Activated CD8-positive, alpha-beta memory T cell treated with anti-CD3 and anti-CD28 coated beads for 24 hours (primary cell): ENCODE results near the gene MZT2A.
"Not testable (repeated sequence)": the region's sequence is repeated elsewhere in the genome, so short reads cannot be mapped to it uniquely, and the experiment has no call there.

Experiments used
- DNase-seq: peaks from one replicate; pipeline ENCODE4 v3.0.0-alpha.2; 2020

MZT2A gene

GRCh38 chr2:131490616-131491468, 1.4 kb downstream of the MZT2A start:
- DNase-seq: peak; percentile 69

DNA sequence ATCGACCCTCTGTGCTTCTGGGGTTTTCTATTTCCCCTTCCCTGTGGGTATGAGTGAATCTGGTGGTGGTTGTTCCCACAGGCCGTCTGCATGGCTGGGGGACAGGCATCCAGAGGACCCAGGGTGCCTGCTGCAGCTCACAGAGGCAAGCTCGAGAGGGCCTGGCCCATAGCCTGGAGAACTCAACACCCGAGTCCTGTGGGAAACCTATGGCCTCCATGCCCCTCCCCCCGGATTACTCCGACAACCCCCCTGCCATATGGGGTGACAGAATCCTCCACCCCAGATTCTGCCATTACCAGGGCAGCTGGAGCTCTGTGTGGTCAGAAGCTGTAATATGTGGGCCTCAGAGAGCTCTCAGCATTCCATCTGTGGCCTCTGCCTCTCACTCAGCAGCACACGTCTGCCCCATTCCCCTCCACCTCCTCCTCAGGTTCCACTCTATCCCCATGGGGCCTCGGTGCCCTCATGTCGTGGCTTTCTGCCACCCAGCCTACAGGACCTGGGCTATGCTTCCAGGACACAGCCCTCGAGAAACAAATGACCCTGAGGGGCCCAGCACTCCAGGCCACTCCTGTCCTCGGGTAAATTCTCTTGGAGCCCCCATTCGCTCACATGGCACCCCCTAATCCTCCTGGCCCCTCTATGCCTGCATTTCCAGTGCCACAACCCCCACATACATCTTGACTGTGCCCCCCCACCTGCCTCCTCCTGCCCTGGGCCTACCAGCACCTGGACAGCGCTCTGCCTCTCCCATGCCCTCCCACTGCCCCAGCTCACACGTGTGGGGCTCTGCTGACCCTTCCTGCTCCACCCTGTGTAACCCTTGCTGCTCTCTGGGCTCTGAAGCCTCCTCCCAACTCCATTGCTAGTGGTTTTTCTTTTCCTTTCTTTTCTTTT, 3.6 kb downstream of the MZT2A start:
- DNase-seq: peak; percentile 55

GRCh38 chr2:131486201-131486902, 5.8 kb downstream of the MZT2A start:
- peak; percentile 33 for DNase-seq

DNA sequence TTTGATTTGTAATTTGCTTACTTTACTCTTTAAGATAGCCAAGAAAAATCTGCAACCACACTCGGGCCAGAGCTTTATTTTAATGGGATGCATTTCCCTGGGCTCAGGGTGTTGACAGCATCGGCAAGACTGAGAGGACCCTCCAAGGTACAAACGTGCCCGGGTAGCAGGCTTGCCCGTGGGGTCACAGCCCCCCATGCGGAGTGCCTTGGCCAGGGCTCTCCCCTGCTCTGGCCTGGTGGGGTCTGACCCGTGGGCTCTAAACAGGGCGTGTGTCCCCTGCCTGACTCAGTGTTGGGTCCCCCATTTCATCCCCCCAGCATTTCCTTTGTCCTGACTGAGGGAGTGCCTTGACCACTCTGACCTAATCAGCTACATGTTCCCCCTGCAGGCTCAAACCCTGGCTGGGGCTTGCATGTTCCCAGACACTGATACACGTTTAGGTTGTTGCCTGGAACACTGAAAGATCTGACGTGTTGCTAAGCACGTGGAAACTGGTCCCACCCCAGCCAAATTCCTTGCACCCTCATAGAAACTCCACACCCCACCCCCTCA, 7.2 kb downstream of the MZT2A start:
- peak; percentile 55 for DNase-seq

DNA sequence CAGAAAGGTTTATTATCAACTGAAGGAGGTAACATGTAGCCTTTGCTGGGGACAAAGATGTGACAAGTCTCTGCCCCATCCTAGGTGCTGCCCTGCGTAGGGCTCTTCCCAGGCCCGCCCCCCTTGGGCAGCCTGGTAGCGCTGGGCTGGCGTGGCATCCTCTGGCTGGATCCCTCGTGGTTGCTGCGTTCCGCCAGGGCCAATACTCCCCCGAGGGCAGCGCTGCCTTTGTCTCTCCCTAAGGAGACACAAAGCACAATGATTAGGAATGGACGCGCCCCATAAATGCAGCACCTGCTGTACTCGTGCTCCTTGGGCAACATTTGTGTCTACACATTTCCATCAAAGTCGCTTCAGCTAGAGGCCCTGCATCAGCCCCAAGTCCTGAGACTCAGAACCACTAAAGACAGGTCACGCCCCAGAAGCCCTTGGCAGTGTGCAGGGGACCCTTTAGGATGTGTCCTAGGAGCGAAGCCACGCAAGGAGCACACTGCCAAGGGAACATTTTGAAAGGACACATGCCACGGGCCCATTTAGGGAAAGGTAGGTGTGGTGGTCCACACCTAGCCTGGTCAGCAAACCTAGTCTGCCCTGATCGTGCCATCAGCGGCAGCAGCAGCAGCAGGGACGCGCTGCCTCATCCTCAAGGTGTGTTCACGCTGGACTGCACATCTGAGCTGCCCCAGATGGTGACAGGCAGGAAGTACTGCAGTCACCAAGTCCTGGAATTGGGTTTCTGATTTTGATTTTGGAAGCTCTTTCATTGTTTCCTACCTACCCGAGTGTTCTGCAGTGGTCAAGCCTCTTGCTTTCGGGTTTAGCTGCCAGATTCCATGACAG, 8.0 kb downstream of the MZT2A start:
- peak; percentile 52 for DNase-seq

- peak; percentile 51 for DNase-seq
Observed at GRCh38 chr2:131482506-131483155, 9.6 kb downstream of the MZT2A start.

DNA sequence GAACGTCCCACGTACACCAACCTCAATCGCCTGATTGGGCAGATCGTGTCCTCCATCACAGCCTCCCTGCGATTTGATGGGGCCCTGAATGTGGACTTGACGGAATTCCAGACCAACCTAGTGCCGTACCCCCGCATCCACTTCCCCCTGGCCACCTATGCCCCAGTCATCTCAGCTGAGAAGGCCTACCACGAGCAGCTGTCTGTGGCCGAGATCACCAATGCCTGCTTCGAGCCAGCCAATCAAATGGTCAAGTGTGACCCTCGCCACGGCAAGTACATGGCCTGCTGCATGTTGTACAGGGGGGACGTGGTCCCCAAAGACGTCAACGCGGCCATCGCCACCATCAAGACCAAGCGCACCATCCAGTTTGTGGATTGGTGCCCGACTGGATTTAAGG, 11.8 kb downstream of the MZT2A start:
- not testable (repeated sequence) for DNase-seq

- peak; percentile 3 for DNase-seq
Observed at GRCh38 chr2:131478850-131479461, 13.2 kb downstream of the MZT2A start.

- DNase-seq: peak; percentile 35
Observed at GRCh38 chr2:131478074-131478849, 13.9 kb downstream of the MZT2A start.

DNA sequence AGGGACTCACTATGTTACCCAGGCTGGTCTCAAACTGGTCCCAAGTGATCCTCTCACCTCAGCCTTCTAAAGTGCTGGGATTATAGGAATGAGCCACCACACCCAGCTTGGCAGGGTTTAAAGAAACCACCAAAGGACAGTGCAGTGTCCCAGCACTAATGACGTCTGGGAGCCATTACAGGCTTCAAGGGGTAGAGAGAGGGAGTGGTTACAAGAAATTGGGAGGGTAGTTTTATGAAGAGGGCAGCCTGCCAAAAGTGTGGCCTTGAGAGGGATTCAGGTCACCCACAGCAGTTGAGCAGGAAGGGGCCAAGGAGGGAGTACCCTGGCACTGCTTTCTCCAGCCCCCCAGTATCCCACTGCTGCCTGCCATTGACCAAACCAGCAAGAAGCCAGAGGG, 15.0 kb downstream of the MZT2A start:
- DNase-seq: not testable (repeated sequence)

GRCh38 chr2:131476363-131476762, 15.8 kb downstream of the MZT2A start:
- not testable (repeated sequence) for DNase-seq

- DNase-seq: no peak
Observed at GRCh38 chr2:131475831-131476230, 16.4 kb downstream of the MZT2A start, which contains the start of gene TUBA3D. Gene TUBA3D, plus strand, starts transcription at chr2:131476119. Its CDS starts 81 bp downstream, at chr2:131476200.

- DNase-seq: not testable (repeated sequence)
Observed at GRCh38 chr2:131473266-131473665, 18.9 kb downstream of the MZT2A start.

- not testable (repeated sequence) for DNase-seq
Observed at GRCh38 chr2:131471624-131472023, 20.6 kb downstream of the MZT2A start.

DNA sequence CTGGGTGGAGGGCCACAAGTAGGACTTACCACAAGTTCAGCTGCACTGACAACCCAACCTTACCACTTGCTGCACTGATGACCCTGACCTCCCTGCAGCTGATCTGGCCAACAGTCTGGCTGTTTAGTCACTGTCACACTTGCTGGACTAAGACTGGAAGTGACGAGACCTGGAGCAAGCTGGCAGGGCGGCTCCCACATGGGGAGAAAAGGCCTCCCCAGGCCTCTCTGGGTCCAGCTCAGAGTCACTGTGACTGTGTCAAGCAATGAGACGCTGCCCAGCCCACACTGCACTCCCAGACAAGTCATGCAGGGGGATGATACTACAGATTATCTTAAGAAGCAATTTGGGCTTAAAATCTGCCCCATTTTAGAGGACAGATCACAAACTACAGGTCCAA, 21.3 kb downstream of the MZT2A start:
- DNase-seq: not testable (repeated sequence)

DNA sequence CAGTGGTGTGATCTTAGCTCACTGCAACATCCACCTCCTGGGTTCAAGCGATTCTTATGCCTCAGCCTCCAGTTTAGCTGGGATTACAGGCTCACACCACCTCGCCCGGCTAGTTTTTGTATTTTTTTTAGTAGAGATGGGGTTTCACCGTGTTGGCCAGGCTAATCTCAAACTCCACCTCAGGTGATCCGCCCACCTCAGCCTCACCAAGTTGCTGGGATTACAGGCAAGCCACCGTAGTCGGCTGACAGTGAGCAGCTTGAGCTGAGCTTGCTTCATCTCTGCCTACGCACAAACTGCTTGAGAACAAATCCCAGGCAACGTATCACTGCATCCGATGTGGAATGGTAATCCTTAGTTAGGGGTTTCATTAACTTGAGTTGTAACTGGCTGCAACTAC, 24.5 kb downstream of the MZT2A start:
- not testable (repeated sequence) for DNase-seq

- not testable (repeated sequence) for DNase-seq
Observed at GRCh38 chr2:131454914-131455313, 37.3 kb downstream of the MZT2A start.

GRCh38 chr2:131451265-131451949, 40.8 kb downstream of the MZT2A start:
- DNase-seq: not testable (repeated sequence)

DNA sequence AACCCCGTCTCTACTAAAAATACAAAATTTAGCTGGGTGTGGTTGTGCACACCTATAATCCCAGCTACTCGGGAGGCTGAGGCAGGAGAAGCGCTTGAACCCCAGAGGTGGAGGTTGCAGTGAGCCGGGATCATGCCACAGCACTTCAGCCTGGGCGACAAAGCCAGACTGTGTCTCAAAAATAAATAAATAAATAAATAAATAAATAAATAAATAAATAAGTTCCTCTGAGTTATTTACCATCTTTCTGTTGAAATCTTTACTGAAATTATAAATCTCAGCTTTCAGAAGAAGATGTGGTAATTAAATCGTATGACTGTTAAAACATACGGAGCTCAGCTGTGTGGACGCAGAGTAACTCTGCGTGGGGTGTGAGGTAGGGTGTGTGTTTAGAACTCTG, 44.2 kb downstream of the MZT2A start:
- not testable (repeated sequence) for DNase-seq
